ENCODE data around the gene SLC11A1.

GRCh38 chr2:218362606-218363005 is 19.5 kb upstream of the SLC11A1 start:
- TF ChIP-seq CTCF (conservative IDR thresholded peaks at IDR 0.05), result no peak
- TF ChIP-seq EZH2 (IDR thresholded peaks at IDR 0.05; ENCODE audit: low read depth), result no peak
